Stomach (tissue), 19 donors: ENCODE measurements around the gene PTGR2. TPM values are rescaled to one million over a fixed set of nuclear protein-coding genes. Genes with fewer than 3 reads are reported as not detected.

Experiments
- DNase-seq, 2 donors: peaks; one replicate each; pipeline versions ENCODE4 v3.0.0 to v3.0.0-alpha.2; 2013 to 2019
- H3K27ac ChIP-seq, 5 donors: fragments of 200-600 bp in 4 of 5; sonication (generic) in 4 of 5; one replicate each; pipeline ENCODE4 v1.5.1; 2013 to 2019; ENCODE audit warnings: mild to moderate bottlenecking in 1 of 5, moderate library complexity in 1 of 5
- H3K27me3 ChIP-seq, 3 donors: fragments of 200-600 bp; sonication (generic); one replicate each; pipeline ENCODE4 v1.5.1; 2017 to 2019; ENCODE audit warnings: mixed run types in 1 of 3
- H3K36me3 ChIP-seq, 4 donors: fragments of 200-600 bp; sonication (generic); 1 replicate in 3 of 4; 2 replicates in 1 of 4; pipeline ENCODE4 v1.5.1; 2016 to 2019
- H3K4me1 ChIP-seq, 4 donors: fragments of 200-600 bp; sonication (generic); one replicate each; pipeline ENCODE4 v1.5.1; 2016 to 2019
- H3K4me3 ChIP-seq, 4 donors: fragments of 200-600 bp; sonication (generic) in 3 of 4; one replicate each; pipeline ENCODE4 v1.5.1; 2016 to 2019; ENCODE audit warnings: mild to moderate bottlenecking in 1 of 4
- H3K9me3 ChIP-seq, 4 donors: fragments of 200-600 bp; sonication (generic); one replicate each; pipeline ENCODE4 v1.5.1; 2016 to 2019
- CTCF ChIP-seq, 7 experiments: fragments of 450-650 bp in 4 of 7; fragments of 200-600 bp in 3 of 7; sonication (generic) in 3 of 7; IDR thresholded peaks; one replicate each; pipeline ENCODE4 v1.5.1; 2016 to 2019; ENCODE audit warnings: antibody characterized with exemption in 7 of 7, control low read depth in 2 of 7, mild to moderate bottlenecking in 1 of 7
- EP300 ChIP-seq: sonication (generic); formaldehyde crosslinking; IDR thresholded peaks from one replicate; pipeline ENCODE4 v1.6.1; 2017; ENCODE audit warnings: antibody characterized with exemption
- POLR2A ChIP-seq, 4 donors: fragments of 450-650 bp; IDR thresholded peaks; one replicate each; pipeline ENCODE4 v1.6.1; 2016; ENCODE audit warnings: antibody characterized with exemption in 4 of 4, control low read depth in 2 of 4, mild to moderate bottlenecking in 1 of 4, moderate library complexity in 1 of 4
- POLR2AphosphoS5 ChIP-seq, 3 donors: sonication (generic); formaldehyde crosslinking; IDR thresholded peaks; one replicate each; pipeline ENCODE4 v1.6.1; 2016; ENCODE audit warnings: antibody characterized with exemption in 3 of 3
- WGBS, 5 donors: extraction: QIAGEN DNeasy Blood & Tissue Kit in 3 of 5; methylation state at CpG; one replicate each; pipeline versions ENCODE4 v1.1.5 to v1.1.7; 2013 to 2018; 5-methylcytosine and 5-hydroxymethylcytosine counted together
- intact Hi-C: fragments of 100-400 bp; cut with DNase I; formaldehyde crosslinking; loops from one replicate; pipeline ENCODE4 v1.15.1; 2023; ENCODE audit warnings: low total_unique reads
- long read RNA-seq, 10 donors: transcript quantifications; one replicate each; lab custom pipeline, GENCODE V29; 2026
- polyA plus RNA-seq, 3 donors: library from polyadenylated mRNA; stranded (reverse); fragments of 200-250 nt; gene quantifications; one replicate each; pipeline ENCODE4 v1.2.3, GENCODE V29; 2013
- total RNA-seq, 5 donors: library from RNA; depleted of rRNA; stranded (reverse); fragments of >200 nt; gene quantifications; one replicate each; pipeline versions ENCODE4 v1.1.0 to v1.2.3, GENCODE V29; 2014 to 2016
- donor health status: healthy with polysubstance abuse.
- donor health status: Bipolar disorder and iron deficiency.
- donor health status: healthy.

Gene PTGR2
- 10 to 100 TPM in 1 of 5 donors, 1 to 10 TPM in 3, under 1 TPM in 1; 0.58 to 17.0 (median 7.7) TPM for total RNA-seq
- 1 to 10 TPM; 4.5 to 5.5 (median 4.7) TPM for polyA plus RNA-seq
- long read RNA-seq, donor 1, result 0 reads
- long read RNA-seq, donor 2, partial matches to known transcripts, result 0 of 1 reads
- long read RNA-seq, donor 2, other reads (novel, unspliced or antisense), result 0 of 1 reads
- long read RNA-seq, donor 3, result 0 reads
- long read RNA-seq, donor 4, result 0 reads
- long read RNA-seq, donor 5, partial matches to known transcripts, result 0 of 1 reads
- long read RNA-seq, donor 5, other reads (novel, unspliced or antisense), result 0 of 1 reads
- long read RNA-seq, donor 6, transcript PTGR2-205 (10 exons, 3,851 nt), result major isoform, 7 of 10 reads
- long read RNA-seq, donor 6, partial matches to known transcripts, result 0 of 10 reads
- long read RNA-seq, donor 6, other reads (novel, unspliced or antisense), result 0 of 10 reads
- long read RNA-seq, donor 7, partial matches to known transcripts, result 0 of 1 reads
- long read RNA-seq, donor 7, other reads (novel, unspliced or antisense), result 0 of 1 reads
- long read RNA-seq, donor 8, partial matches to known transcripts, result 0 of 2 reads
- long read RNA-seq, donor 8, other reads (novel, unspliced or antisense), result 0 of 2 reads
- long read RNA-seq, donor 9, result 0 reads
- long read RNA-seq, donor 10, result 0 reads

- Histone ChIP-seq H3K27me3 (no peaks in the 10 kb centered on the region), H3K9me3 (no peaks in the 10 kb centered on the region), H3K4me3 (peak within 1 kb of the TSS; percentile 52 to 66 (median 57)), H3K27ac (peak within 1 kb of the TSS; percentile 89 to 96 (median 94)), H3K36me3 (no peaks in the 10 kb centered on the region), H3K4me1 (peaks cover 0 to 31% (median 20%) of the 10 kb centered on the region in 4 donors)
- intact Hi-C loops, result no loop called here
- peak; percentile 94 to 98 for DNase-seq
- peak in 1 of 4 donors; percentile 58 for TF ChIP-seq POLR2A (IDR thresholded peaks at IDR 0.05)
- TF ChIP-seq POLR2AphosphoS5 (IDR thresholded peaks at IDR 0.05), result peak; percentile 70 to 92 (median 84)
- TF ChIP-seq CTCF (IDR thresholded peaks at IDR 0.05), result no peak
- TF ChIP-seq EP300, result no peak
- 0 to 2% (median 1%) methylated on average over 35 to 51 of the region's 51 CpGs for WGBS, 5 donors
Measured at GRCh38 chr14:73851567-73852382, at the start of gene PTGR2. Gene PTGR2, plus strand, starts transcription at chr14:73851831. Its CDS starts 7,032 bp downstream, at chr14:73858863.

- intact Hi-C loops, result no loop called here
- WGBS, 5 donors, result 57 to 86% (median 71%) methylated on average over 10 of the region's 10 CpGs
- peak in 1 of 2 donors; percentile 71 for DNase-seq
- TF ChIP-seq POLR2A (IDR thresholded peaks at IDR 0.05), result no peak
- no peak for TF ChIP-seq CTCF (IDR thresholded peaks at IDR 0.05)
- no peak for TF ChIP-seq EP300
- TF ChIP-seq POLR2AphosphoS5 (IDR thresholded peaks at IDR 0.05), result no peak
- Histone ChIP-seq H3K9me3 (no peaks in the 10 kb centered on the region), H3K27ac (peak overlapping the region in 3 of 5 donors; percentile 23 to 53 (median 49)), H3K27me3 (no peaks in the 10 kb centered on the region), H3K4me1 (peaks cover 0 to 7% (median 2%) of the 10 kb centered on the region in 4 donors), H3K4me3 (no peak overlapping the region), H3K36me3 (peaks cover 0 to 6% (median 3%) of the 10 kb centered on the region in 4 donors)
Measured at GRCh38 chr14:73802431-73803188, 49.0 kb upstream of the PTGR2 start.

GRCh38 chr14:73804636-73805035 lies 47.0 kb upstream of the PTGR2 start:
- Histone ChIP-seq H3K4me1 (peaks cover 0 to 6% (median 2%) of the 10 kb centered on the region in 4 donors), H3K36me3 (peaks cover 0 to 6% (median 3%) of the 10 kb centered on the region in 4 donors), H3K9me3 (no peaks in the 10 kb centered on the region), H3K27ac (no peak overlapping the region), H3K4me3 (no peak overlapping the region), H3K27me3 (no peaks in the 10 kb centered on the region)
- DNase-seq, result no peak
- 82 to 95% (median 89%) methylated on average over 2 of the region's 2 CpGs for WGBS, 5 donors
- no peak for TF ChIP-seq CTCF (IDR thresholded peaks at IDR 0.05)
- no peak for TF ChIP-seq POLR2AphosphoS5 (IDR thresholded peaks at IDR 0.05)
- no peak for TF ChIP-seq POLR2A (IDR thresholded peaks at IDR 0.05)
- no peak for TF ChIP-seq EP300
- intact Hi-C loops, result no loop called here
